ENCODE measurements around the gene ADAMTS8. TPM values are rescaled to one million over a fixed set of nuclear protein-coding genes. Genes with fewer than 3 reads are reported as not detected.

Gene ADAMTS8
- total RNA-seq, 4 donors from 2014 or later, result under 0.01 to 0.17 TPM; not detected in 2

DNA sequence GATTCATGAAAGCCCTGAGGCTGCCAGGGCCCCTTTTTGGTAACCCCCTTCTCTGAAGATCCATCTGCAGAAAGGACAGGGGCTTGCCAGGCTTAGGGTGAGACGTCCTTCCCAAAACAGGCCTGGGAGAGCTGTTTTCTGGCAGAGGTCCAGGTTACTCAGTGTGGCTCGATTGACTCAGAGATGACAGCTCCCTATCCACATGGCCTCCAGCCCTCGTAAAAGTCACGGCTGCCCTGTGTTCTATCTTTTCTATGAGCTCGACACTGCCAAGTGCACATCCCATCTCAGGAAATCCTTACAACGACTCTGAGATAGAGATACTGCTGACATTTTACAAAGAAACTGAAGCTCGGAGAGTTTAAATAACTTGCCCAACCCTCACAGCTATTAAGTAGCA is 20.4 kb downstream of the ADAMTS8 start:
- TF ChIP-seq CTCF (IDR thresholded peaks at IDR 0.05; ENCODE audit: low read depth), result no peak

GRCh38 chr11:130405428-130405827 is 23.0 kb downstream of the ADAMTS8 start:
- no peak for TF ChIP-seq CTCF (IDR thresholded peaks at IDR 0.05; ENCODE audit: low read depth)

DNA sequence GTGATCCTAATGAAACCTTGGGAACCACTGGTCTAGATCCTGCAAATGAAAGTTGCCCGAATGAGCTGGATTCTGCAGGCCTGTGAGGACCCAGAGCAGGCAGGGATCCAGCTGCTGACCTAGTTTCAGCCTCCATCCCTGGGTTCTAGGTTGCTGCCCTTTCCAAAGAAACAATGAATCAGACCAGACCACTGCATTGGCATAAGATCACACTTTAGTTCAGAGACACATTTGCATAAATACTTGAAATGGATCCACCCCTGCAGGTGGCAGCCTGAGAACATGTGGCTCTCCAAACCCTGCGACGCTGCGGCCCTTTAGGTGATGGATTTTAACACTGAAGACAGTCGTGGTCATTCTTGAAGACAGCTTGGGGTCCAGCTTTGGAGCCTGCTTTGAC is 23.7 kb downstream of the ADAMTS8 start:
- no peak for TF ChIP-seq CTCF (IDR thresholded peaks at IDR 0.05; ENCODE audit: low read depth)

DNA sequence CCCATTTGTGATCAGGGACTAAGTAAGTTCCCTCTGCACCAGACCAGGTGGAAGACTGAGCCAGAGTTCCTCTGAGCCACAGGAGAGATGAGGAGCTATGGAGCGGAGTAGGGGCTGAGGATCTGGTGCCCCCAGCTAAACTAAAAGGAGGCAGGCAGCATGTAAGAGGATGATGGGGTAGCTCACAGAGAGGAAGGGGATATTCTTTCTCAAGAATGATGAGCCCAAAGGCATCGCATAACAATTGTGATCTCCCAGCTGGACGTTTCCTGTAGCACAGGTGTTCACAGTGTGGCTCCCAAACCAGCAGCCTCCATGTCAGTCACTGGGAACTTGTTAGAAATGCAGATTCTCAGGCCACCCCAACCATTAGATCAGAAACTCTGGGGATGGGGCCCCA is 24.4 kb downstream of the ADAMTS8 start:
- TF ChIP-seq CTCF (IDR thresholded peaks at IDR 0.05; ENCODE audit: low read depth), result no peak

DNA sequence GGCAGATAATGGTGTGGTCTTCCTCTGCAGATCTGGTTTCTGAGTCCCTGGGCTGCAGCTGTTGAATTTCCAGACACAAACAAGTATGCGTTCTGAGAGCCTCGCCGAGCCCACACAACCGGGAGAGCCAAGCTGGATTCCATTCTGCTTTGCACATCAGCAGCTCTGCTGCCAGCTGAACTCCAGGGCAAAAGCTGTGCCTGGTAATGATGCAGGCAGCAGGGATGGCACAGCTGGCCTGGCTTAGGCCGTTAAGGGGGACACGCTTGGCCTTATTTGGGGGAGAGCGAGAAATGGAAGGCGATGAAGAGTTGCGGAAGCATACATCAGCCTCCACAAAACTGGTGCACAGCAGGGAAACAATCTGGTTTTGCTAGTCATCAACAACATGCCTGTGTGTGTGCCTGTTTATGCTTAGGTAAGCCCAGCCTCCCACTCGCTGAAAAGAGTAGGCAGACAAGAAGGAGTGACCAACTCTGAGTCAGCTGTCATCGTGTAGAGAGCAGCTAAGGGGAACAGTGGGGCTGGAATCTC is 25.1 kb downstream of the ADAMTS8 start:
- TF ChIP-seq CTCF (IDR thresholded peaks at IDR 0.05; ENCODE audit: low read depth), result no peak

DNA sequence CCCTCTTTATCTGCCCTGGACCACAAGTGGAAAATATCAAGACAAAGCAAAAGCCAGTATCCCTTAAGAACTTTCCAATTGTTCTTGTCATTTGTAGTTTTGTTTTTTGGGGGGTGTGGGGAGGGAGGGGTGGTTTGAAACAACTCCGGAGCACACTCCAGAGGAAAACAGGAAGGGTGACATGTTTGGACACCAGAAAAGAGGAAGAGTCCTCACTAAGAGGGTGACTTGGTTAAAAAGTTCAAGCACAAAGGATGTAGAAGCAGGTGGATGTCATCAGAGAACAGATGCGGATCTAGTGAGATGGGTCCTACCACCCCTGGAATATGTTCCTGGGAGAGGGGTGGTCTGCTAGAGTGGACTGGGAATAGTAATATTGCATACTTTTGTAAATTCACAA is 25.8 kb downstream of the ADAMTS8 start:
- no peak for TF ChIP-seq CTCF (IDR thresholded peaks at IDR 0.05; ENCODE audit: low read depth)

- TF ChIP-seq CTCF (IDR thresholded peaks at IDR 0.05; ENCODE audit: low read depth), result no peak
Measured at GRCh38 chr11:130400781-130401483, 27.5 kb downstream of the ADAMTS8 start.
